Fibroblast of lung (primary cell): ENCODE measurements around the gene NEURL1B. TPM values are rescaled to one million over a fixed set of nuclear protein-coding genes. Genes with fewer than 3 reads are reported as not detected.

Experiments used
- DNase-seq, 2 donors: peaks; one replicate each; pipeline versions ENCODE4 v3.0.0 to v3.0.0-alpha.2; 2010; ENCODE audit warnings: low read depth in 2 of 2
- H2AFZ ChIP-seq: 2 replicates; pipeline ENCODE4 v1.5.1; 2012; ENCODE audit warnings: low read length, control low read depth, inconsistent platforms
- H3K27ac ChIP-seq: 2 replicates; pipeline ENCODE4 v1.5.1; 2011; ENCODE audit warnings: low read length, control low read depth; ENCODE audit not compliant: insufficient read depth
- H3K27me3 ChIP-seq: 2 replicates; pipeline ENCODE4 v1.5.1; 2011; ENCODE audit warnings: mild to moderate bottlenecking, low read length; ENCODE audit not compliant: control insufficient read depth, insufficient read depth
- H3K36me3 ChIP-seq: 2 replicates; pipeline ENCODE4 v1.5.1; 2011; ENCODE audit warnings: low read length; ENCODE audit not compliant: control insufficient read depth, insufficient read depth
- H3K4me1 ChIP-seq: 2 replicates; pipeline ENCODE4 v1.5.1; 2011; ENCODE audit warnings: low read length; ENCODE audit not compliant: control insufficient read depth, insufficient read depth; ENCODE audit errors: extremely low read depth
- H3K4me2 ChIP-seq: 2 replicates; pipeline ENCODE4 v1.5.1; 2011; ENCODE audit warnings: low read length, control low read depth; ENCODE audit not compliant: insufficient read depth; ENCODE audit errors: extremely low read depth
- H3K4me3 ChIP-seq, 4 experiments: fragments of 200-600 bp in 1 of 4; sonication (generic) in 1 of 4; replicated peaks in 1 of 4; 2 replicates each; pipeline ENCODE4 v1.5.1; 2011 to 2016; ENCODE audit warnings: low read length in 4 of 4, low read depth in 3 of 4, mild to moderate bottlenecking in 3 of 4, control low read depth in 2 of 4, inconsistent platforms in 1 of 4, mixed read lengths in 1 of 4; ENCODE audit not compliant: insufficient read depth in 1 of 4; ENCODE audit errors: control extremely low read depth in 1 of 4
- H3K79me2 ChIP-seq: 2 replicates; pipeline ENCODE4 v1.5.1; 2012; ENCODE audit warnings: mild to moderate bottlenecking, low read length, inconsistent platforms; ENCODE audit not compliant: control insufficient read depth, insufficient read depth
- H3K9ac ChIP-seq: 2 replicates; pipeline ENCODE4 v1.5.1; 2011; ENCODE audit warnings: mild to moderate bottlenecking, low read length, control low read depth; ENCODE audit not compliant: insufficient read depth
- H3K9me3 ChIP-seq: 2 replicates; pipeline ENCODE4 v1.5.1; 2012; ENCODE audit warnings: low read depth, low read length; ENCODE audit not compliant: control insufficient read depth, insufficient read depth
- H4K20me1 ChIP-seq: 2 replicates; pipeline ENCODE4 v1.5.1; 2011; ENCODE audit warnings: low read length; ENCODE audit not compliant: control insufficient read depth, insufficient read depth; ENCODE audit errors: extremely low read depth
- EZH2 ChIP-seq: IDR thresholded peaks from 2 replicates; pipeline ENCODE4 v1.5.1; 2012; ENCODE audit warnings: low read length, control low read depth, mild to moderate bottlenecking; ENCODE audit errors: missing control alignments
- polyA plus RNA-seq, 2 donors: library from polyadenylated mRNA; depleted of rRNA in 1 of 2; stranded (reverse) in 1 of 2; unstranded in 1 of 2; fragments of >200 nt; gene quantifications; 2 replicates each; pipeline ENCODE4 v1.2.1, GENCODE V29; 2011 to 2012; ENCODE audit warnings: missing spikeins in 1 of 2
- total RNA-seq: library from RNA; depleted of rRNA; stranded (reverse); fragments of >200 nt; gene quantifications from 2 replicates; pipeline ENCODE4 v1.2.1, GENCODE V29; 2014
- TF ChIP-seq, protein P1 (sequence below), 2 donors: IDR thresholded peaks in 1 of 2; conservative IDR thresholded peaks in 1 of 2; 1 replicate in 1 of 2; 2 replicates in 1 of 2; pipeline ENCODE4 v1.5.1; 2011 to 2012; ENCODE audit warnings: low read length in 2 of 2, control low read depth in 1 of 2, inconsistent platforms in 1 of 2, low read depth in 1 of 2, mild to moderate bottlenecking in 1 of 2

Gene NEURL1B
- total and polyA plus RNA-seq, 2 donors (not counting 1 experiment from before 2014, with no cell fraction given), result 5.0 to 6.1 TPM

- no peaks in the 10 kb centered on the region for H3K4me1 ChIP-seq
- H3K4me2 ChIP-seq, result no peak overlapping the region
- TF ChIP-seq, protein P1, sequence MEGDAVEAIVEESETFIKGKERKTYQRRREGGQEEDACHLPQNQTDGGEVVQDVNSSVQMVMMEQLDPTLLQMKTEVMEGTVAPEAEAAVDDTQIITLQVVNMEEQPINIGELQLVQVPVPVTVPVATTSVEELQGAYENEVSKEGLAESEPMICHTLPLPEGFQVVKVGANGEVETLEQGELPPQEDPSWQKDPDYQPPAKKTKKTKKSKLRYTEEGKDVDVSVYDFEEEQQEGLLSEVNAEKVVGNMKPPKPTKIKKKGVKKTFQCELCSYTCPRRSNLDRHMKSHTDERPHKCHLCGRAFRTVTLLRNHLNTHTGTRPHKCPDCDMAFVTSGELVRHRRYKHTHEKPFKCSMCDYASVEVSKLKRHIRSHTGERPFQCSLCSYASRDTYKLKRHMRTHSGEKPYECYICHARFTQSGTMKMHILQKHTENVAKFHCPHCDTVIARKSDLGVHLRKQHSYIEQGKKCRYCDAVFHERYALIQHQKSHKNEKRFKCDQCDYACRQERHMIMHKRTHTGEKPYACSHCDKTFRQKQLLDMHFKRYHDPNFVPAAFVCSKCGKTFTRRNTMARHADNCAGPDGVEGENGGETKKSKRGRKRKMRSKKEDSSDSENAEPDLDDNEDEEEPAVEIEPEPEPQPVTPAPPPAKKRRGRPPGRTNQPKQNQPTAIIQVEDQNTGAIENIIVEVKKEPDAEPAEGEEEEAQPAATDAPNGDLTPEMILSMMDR (conservative IDR thresholded peaks at IDR 0.05 in 1 of 2, IDR thresholded peaks at IDR 0.05 in 1 of 2; ENCODE audit: low read depth in 1 of 2, low read length in 2 of 2), result no peak
- TF ChIP-seq EZH2, result no peak
- no peak for DNase-seq
- no peak overlapping the region for H2AFZ ChIP-seq
- no peaks in the 10 kb centered on the region for H3K9me3 ChIP-seq
- no peaks in the 10 kb centered on the region for H4K20me1 ChIP-seq
- H3K27me3 ChIP-seq, result no peaks in the 10 kb centered on the region
- no peak overlapping the region for H3K4me3 ChIP-seq
- H3K27ac ChIP-seq, result no peak overlapping the region
- no peaks in the 10 kb centered on the region for H3K79me2 ChIP-seq
- no peak overlapping the region for H3K9ac ChIP-seq
- H3K36me3 ChIP-seq, result peaks cover 3% of the 10 kb centered on the region
These were observed 30.0 kb downstream of the NEURL1B start for GRCh38 chr5:172671091-172671490.

DNA sequence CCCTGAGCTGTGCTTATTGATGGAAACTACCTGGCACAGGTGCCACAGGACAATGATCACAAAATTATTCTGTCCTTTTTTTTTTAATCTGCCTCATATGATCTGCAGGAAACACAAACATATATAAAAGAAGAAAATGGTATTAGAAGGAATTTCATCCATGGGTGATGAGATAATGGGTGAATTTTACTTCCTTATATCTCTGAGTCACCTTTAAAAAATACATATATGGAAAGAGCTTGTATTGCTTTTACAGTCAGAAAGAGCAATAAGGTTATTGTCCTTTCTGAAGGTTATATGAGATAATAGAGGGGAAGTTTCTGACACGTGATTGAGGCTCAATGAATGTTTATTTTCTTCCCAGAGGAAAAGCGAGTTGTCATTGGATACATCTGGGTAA is 31.6 kb downstream of the NEURL1B start:
- Histone ChIP-seq H4K20me1 (no peaks in the 10 kb centered on the region), H3K36me3 (peaks cover 3% of the 10 kb centered on the region), H2AFZ (no peak overlapping the region), H3K79me2 (no peaks in the 10 kb centered on the region), H3K27ac (no peak overlapping the region), H3K4me2 (no peak overlapping the region), H3K9me3 (no peaks in the 10 kb centered on the region), H3K27me3 (no peaks in the 10 kb centered on the region), H3K4me1 (no peaks in the 10 kb centered on the region), H3K9ac (no peak overlapping the region), H3K4me3 (no peak overlapping the region)
- no peak for DNase-seq
- TF ChIP-seq EZH2, result no peak
- TF ChIP-seq, protein P1 (conservative IDR thresholded peaks at IDR 0.05 in 1 of 2, IDR thresholded peaks at IDR 0.05 in 1 of 2; ENCODE audit: low read depth in 1 of 2, low read length in 2 of 2), result no peak

- no peak overlapping the region for H3K4me2 ChIP-seq
- no peak overlapping the region for H3K9ac ChIP-seq
- no peak overlapping the region for H2AFZ ChIP-seq
- H3K4me1 ChIP-seq, result no peaks in the 10 kb centered on the region
- no peak overlapping the region for H3K27ac ChIP-seq
- peaks cover 3% of the 10 kb centered on the region for H3K36me3 ChIP-seq
- DNase-seq, result no peak
- no peaks in the 10 kb centered on the region for H4K20me1 ChIP-seq
- TF ChIP-seq, protein P1 (conservative IDR thresholded peaks at IDR 0.05 in 1 of 2, IDR thresholded peaks at IDR 0.05 in 1 of 2; ENCODE audit: low read depth in 1 of 2, low read length in 2 of 2), result no peak
- TF ChIP-seq EZH2, result no peak
- H3K27me3 ChIP-seq, result no peaks in the 10 kb centered on the region
- H3K79me2 ChIP-seq, result no peaks in the 10 kb centered on the region
- no peak overlapping the region for H3K4me3 ChIP-seq
- no peaks in the 10 kb centered on the region for H3K9me3 ChIP-seq
These were observed 33.1 kb downstream of the NEURL1B start for GRCh38 chr5:172674155-172674554.
